Liver (tissue), 9 donors: ENCODE measurements around the gene PIEZO2. TPM values are rescaled to one million over a fixed set of nuclear protein-coding genes. Genes with fewer than 3 reads are reported as not detected.

Experiments
- DNase-seq: peaks from one replicate; pipeline ENCODE4 v3.0.0-alpha.2; 2017; ENCODE audit warnings: low spot score
- H3K27ac ChIP-seq, 2 donors: one replicate each; pipeline ENCODE4 v1.7.0; 2013; ENCODE audit warnings: inconsistent platforms in 2 of 2, low read length in 2 of 2, control low read depth in 1 of 2, low read depth in 1 of 2, mild to moderate bottlenecking in 1 of 2
- H3K27me3 ChIP-seq, 4 donors: one replicate each; pipeline versions ENCODE4 v1.6.1 to v1.7.0; 2013; ENCODE audit warnings: low read length in 3 of 4, inconsistent platforms in 1 of 4, mild to moderate bottlenecking in 1 of 4, moderate library complexity in 1 of 4; ENCODE audit not compliant: control insufficient read depth in 4 of 4, insufficient read depth in 4 of 4
- H3K36me3 ChIP-seq, 4 donors: one replicate each; pipeline versions ENCODE4 v1.6.1 to v1.7.0; 2013; ENCODE audit warnings: low read length in 3 of 4, mild to moderate bottlenecking in 3 of 4, low read depth in 1 of 4, moderate library complexity in 1 of 4; ENCODE audit not compliant: control insufficient read depth in 4 of 4, insufficient read depth in 3 of 4
- H3K4me1 ChIP-seq, 4 donors: one replicate each; pipeline versions ENCODE4 v1.6.1 to v1.7.0; 2013; ENCODE audit warnings: low read length in 3 of 4, mild to moderate bottlenecking in 3 of 4, moderate library complexity in 1 of 4; ENCODE audit not compliant: control insufficient read depth in 4 of 4, insufficient read depth in 4 of 4
- H3K4me3 ChIP-seq, 3 donors: one replicate each; pipeline versions ENCODE4 v1.6.1 to v1.7.0; 2013; ENCODE audit warnings: low read length in 3 of 3, control low read depth in 1 of 3, low read depth in 1 of 3, mild to moderate bottlenecking in 1 of 3
- H3K9ac ChIP-seq, 2 donors: one replicate each; pipeline ENCODE4 v1.7.0; 2013; ENCODE audit warnings: low read length in 2 of 2, mild to moderate bottlenecking in 2 of 2, moderate library complexity in 2 of 2, control low read depth in 1 of 2, low read depth in 1 of 2
- H3K9me3 ChIP-seq, 4 donors: one replicate each; pipeline versions ENCODE4 v1.6.1 to v1.7.0; 2013; ENCODE audit warnings: low read length in 3 of 4; ENCODE audit not compliant: control insufficient read depth in 4 of 4
- HNF4A ChIP-seq, 2 donors: conservative IDR thresholded peaks; 2 replicates each; pipeline ENCODE4 v1.6.1; 2016; ENCODE audit warnings: antibody characterized with exemption in 2 of 2, mild to moderate bottlenecking in 2 of 2
- HNF4G ChIP-seq: IDR thresholded peaks from 2 replicates; pipeline ENCODE4 v1.6.1; 2016; ENCODE audit warnings: antibody characterized with exemption
- JUND ChIP-seq, 2 donors: IDR thresholded peaks; 2 replicates each; pipeline ENCODE4 v1.6.1; 2016; ENCODE audit warnings: antibody characterized with exemption in 2 of 2
- NR2F2 ChIP-seq: IDR thresholded peaks from 2 replicates; pipeline ENCODE4 v1.6.1; 2016; ENCODE audit warnings: antibody characterized with exemption
- RAD21 ChIP-seq, 2 donors: IDR thresholded peaks; 2 replicates each; pipeline ENCODE4 v1.6.1; 2016; ENCODE audit warnings: antibody characterized with exemption in 2 of 2, mild to moderate bottlenecking in 2 of 2
- RXRA ChIP-seq, 2 donors: IDR thresholded peaks; 2 replicates each; pipeline ENCODE4 v1.6.1; 2017 to 2018; ENCODE audit warnings: antibody characterized with exemption in 2 of 2, mild to moderate bottlenecking in 1 of 2
- SP1 ChIP-seq: IDR thresholded peaks from 2 replicates; pipeline ENCODE4 v1.6.1; 2018; ENCODE audit warnings: antibody characterized with exemption, mild to moderate bottlenecking
- TAF1 ChIP-seq: conservative IDR thresholded peaks from 2 replicates; pipeline ENCODE4 v1.6.1; 2016; ENCODE audit warnings: antibody characterized with exemption, mild to moderate bottlenecking
- YY1 ChIP-seq: IDR thresholded peaks from 2 replicates; pipeline ENCODE4 v1.6.1; 2016; ENCODE audit warnings: antibody characterized with exemption, mild to moderate bottlenecking
- WGBS: extraction: QIAGEN DNeasy Blood & Tissue Kit; methylation state at CpG from one replicate; pipeline ENCODE4 v1.1.7; 2013; 5-methylcytosine and 5-hydroxymethylcytosine counted together
- polyA plus RNA-seq, 2 donors: library from polyadenylated mRNA; stranded (reverse) in 1 of 2; unstranded in 1 of 2; fragments of 200-250 nt in 1 of 2; fragments of >200 nt in 1 of 2; fragmentation: Nextera tagmentation in 1 of 2; extraction: Ambion mirVana in 1 of 2; gene quantifications; one replicate each; pipeline versions ENCODE4 v1.2.1 to v1.2.3, GENCODE V29; 2013 to 2015
- total RNA-seq, 2 donors: library from RNA; depleted of rRNA; stranded (reverse); fragments of >200 nt; gene quantifications; one replicate each; pipeline ENCODE4 v1.2.3, GENCODE V29; 2014
- TF ChIP-seq, protein P1 (sequence below): IDR thresholded peaks from 2 replicates; pipeline ENCODE4 v1.6.1; 2016; ENCODE audit warnings: antibody characterized with exemption
- TF ChIP-seq, protein P2 (sequence below): fragments of 150-350 bp; IDR thresholded peaks from 2 replicates; pipeline ENCODE4 v1.5.1; 2017; ENCODE audit warnings: improper control_type of control experiment, low read depth, low read length; ENCODE audit not compliant: missing input control
- TF ChIP-seq, protein P3 (sequence below): IDR thresholded peaks from 2 replicates; pipeline ENCODE4 v1.6.1; 2016; ENCODE audit warnings: antibody characterized with exemption
- donor health status: healthy.
- donor health status: healthy.
- donor health status: healthy.
- donor health status: healthy.
- donor health status: healthy.

The PIEZO2 gene
- total and polyA plus RNA-seq, 4 donors: 1.1 to 12.3 (median 4.8) TPM

DNA sequence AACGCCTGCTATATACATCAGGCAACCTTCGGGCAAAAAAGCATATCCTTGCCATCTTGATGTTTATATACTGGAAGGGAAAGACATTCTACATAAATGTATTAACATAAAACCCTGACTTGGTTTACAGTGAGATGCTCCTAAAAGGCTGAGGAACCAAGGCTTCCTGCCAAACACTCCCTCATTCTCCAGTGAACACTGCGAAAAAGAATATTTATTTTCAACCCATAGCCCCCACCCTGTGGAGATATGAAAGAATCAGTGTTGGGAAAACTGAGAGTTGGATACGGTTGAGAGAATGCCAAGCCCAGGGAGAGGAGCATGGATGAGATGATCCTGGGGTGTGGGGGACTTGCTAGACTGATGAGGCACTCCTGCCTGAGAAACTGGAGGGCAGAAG is 94.9 kb downstream of the PIEZO2 start:
- peaks cover 0 to 6% (median 0%) of the 10 kb centered on the region in 4 donors for H3K4me1 ChIP-seq
- no peak overlapping the region for H3K4me3 ChIP-seq
- WGBS: 88% methylated on average over 4 of the region's 4 CpGs
- H3K36me3 ChIP-seq: no peaks in the 10 kb centered on the region
- no peaks in the 10 kb centered on the region for H3K9me3 ChIP-seq
- no peak overlapping the region for H3K27ac ChIP-seq
- TF ChIP-seq NR2F2: no peak
- TF ChIP-seq, protein P1, sequence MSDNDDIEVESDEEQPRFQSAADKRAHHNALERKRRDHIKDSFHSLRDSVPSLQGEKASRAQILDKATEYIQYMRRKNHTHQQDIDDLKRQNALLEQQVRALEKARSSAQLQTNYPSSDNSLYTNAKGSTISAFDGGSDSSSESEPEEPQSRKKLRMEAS: no peak
- TF ChIP-seq, protein P2, sequence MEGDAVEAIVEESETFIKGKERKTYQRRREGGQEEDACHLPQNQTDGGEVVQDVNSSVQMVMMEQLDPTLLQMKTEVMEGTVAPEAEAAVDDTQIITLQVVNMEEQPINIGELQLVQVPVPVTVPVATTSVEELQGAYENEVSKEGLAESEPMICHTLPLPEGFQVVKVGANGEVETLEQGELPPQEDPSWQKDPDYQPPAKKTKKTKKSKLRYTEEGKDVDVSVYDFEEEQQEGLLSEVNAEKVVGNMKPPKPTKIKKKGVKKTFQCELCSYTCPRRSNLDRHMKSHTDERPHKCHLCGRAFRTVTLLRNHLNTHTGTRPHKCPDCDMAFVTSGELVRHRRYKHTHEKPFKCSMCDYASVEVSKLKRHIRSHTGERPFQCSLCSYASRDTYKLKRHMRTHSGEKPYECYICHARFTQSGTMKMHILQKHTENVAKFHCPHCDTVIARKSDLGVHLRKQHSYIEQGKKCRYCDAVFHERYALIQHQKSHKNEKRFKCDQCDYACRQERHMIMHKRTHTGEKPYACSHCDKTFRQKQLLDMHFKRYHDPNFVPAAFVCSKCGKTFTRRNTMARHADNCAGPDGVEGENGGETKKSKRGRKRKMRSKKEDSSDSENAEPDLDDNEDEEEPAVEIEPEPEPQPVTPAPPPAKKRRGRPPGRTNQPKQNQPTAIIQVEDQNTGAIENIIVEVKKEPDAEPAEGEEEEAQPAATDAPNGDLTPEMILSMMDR: no peak
- no peak for TF ChIP-seq TAF1
- TF ChIP-seq, protein P3, sequence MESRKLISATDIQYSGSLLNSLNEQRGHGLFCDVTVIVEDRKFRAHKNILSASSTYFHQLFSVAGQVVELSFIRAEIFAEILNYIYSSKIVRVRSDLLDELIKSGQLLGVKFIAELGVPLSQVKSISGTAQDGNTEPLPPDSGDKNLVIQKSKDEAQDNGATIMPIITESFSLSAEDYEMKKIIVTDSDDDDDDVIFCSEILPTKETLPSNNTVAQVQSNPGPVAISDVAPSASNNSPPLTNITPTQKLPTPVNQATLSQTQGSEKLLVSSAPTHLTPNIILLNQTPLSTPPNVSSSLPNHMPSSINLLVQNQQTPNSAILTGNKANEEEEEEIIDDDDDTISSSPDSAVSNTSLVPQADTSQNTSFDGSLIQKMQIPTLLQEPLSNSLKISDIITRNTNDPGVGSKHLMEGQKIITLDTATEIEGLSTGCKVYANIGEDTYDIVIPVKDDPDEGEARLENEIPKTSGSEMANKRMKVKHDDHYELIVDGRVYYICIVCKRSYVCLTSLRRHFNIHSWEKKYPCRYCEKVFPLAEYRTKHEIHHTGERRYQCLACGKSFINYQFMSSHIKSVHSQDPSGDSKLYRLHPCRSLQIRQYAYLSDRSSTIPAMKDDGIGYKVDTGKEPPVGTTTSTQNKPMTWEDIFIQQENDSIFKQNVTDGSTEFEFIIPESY: no peak
- TF ChIP-seq HNF4G: no peak
- no peak for TF ChIP-seq SP1
- no peak for TF ChIP-seq RXRA (IDR thresholded peaks at IDR 0.05)
- no peaks in the 10 kb centered on the region for H3K27me3 ChIP-seq
- H3K9ac ChIP-seq: no peak overlapping the region
- DNase-seq: no peak

DNA sequence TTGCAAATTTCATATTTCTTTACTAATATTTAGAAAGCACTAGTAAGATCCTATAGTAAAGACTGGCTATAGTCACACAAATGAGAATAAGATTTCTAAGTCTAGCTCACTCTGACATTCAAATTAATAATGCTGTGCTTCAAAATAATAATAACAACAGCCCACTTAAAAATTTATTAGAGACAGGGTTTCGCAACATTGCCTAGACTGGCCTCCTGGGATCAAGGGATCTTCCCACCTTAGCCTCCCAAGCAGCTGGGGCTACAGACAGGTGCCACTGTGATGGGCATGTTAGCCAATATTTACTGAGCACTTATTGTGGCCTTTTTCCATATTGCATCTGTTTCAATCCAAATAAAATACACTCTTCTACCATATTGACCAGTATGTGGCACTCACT is 96.1 kb downstream of the PIEZO2 start:
- H3K9ac ChIP-seq: no peak overlapping the region
- no peak overlapping the region for H3K27ac ChIP-seq
- no peaks in the 10 kb centered on the region for H3K36me3 ChIP-seq
- H3K9me3 ChIP-seq: no peaks in the 10 kb centered on the region
- no peak for DNase-seq
- WGBS: 100% methylated on average over 1 of the region's 1 CpG
- no peak overlapping the region for H3K4me3 ChIP-seq
- peaks cover 0 to 6% (median 0%) of the 10 kb centered on the region in 4 donors for H3K4me1 ChIP-seq
- no peaks in the 10 kb centered on the region for H3K27me3 ChIP-seq
- TF ChIP-seq NR2F2 (no peak), JUND (IDR thresholded peaks at IDR 0.05) (no peak), RAD21 (IDR thresholded peaks at IDR 0.05) (no peak), SP1 (no peak), RXRA (IDR thresholded peaks at IDR 0.05) (no peak), HNF4A (conservative IDR thresholded peaks at IDR 0.05) (no peak), YY1 (no peak)
- TF ChIP-seq, protein P2: no peak

DNA sequence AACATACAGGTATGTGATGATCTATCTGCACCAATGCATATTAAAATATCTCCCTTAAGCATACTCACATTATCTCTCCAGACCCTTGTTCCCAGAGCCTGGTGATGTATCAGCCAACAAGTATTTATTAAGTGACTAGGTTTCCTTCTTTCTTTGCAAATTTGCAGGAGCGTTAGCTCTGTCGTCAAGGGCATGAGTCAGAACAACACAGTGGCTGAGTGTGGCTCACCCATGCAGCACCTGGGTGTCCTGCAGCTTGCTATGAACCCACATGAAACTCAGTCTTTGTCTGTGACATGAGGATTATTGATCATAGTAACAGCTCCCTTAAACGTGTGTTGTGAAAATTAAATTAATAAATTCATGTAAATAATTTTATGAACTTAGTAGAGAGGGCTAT is 96.6 kb downstream of the PIEZO2 start:
- TF ChIP-seq, protein P1: no peak
- TF ChIP-seq, protein P3: no peak
- TF ChIP-seq JUND (IDR thresholded peaks at IDR 0.05): no peak
- no peak for TF ChIP-seq TAF1
- no peak for TF ChIP-seq NR2F2
- TF ChIP-seq, protein P2: no peak
- TF ChIP-seq RXRA (IDR thresholded peaks at IDR 0.05): no peak
- H3K36me3 ChIP-seq: no peaks in the 10 kb centered on the region
- 92% methylated on average over 3 of the region's 3 CpGs for WGBS
- DNase-seq: no peak
- no peak overlapping the region for H3K27ac ChIP-seq
- peaks cover 0 to 6% (median 0%) of the 10 kb centered on the region in 4 donors for H3K4me1 ChIP-seq
- H3K27me3 ChIP-seq: no peaks in the 10 kb centered on the region
- no peaks in the 10 kb centered on the region for H3K9me3 ChIP-seq
- no peak overlapping the region for H3K4me3 ChIP-seq
- H3K9ac ChIP-seq: no peak overlapping the region
